Lower lobe of right lung (tissue), 2 donors: Measurements from ENCODE around the gene FUT9. TPM values are rescaled to one million over a fixed set of nuclear protein-coding genes. Genes with fewer than 3 reads are reported as not detected.

Experiments used
- ATAC-seq, 2 donors: fragments of 200-7000 bp; cut with Tn5 transposase; one replicate each; pipeline ENCODE4 v1.9.1; 2020 to 2022; ENCODE audit warnings: mild to moderate bottlenecking in 2 of 2, moderate library complexity in 2 of 2
- DNase-seq: peaks from one replicate; pipeline ENCODE4 v3.0.0-alpha.2; 2020
- H3K27ac ChIP-seq: fragments of 200-600 bp; one replicate; pipeline ENCODE4 v1.8.0; 2022
- H3K27me3 ChIP-seq: fragments of 200-600 bp; one replicate; pipeline ENCODE4 v1.8.0; 2022; ENCODE audit warnings: low read depth
- H3K36me3 ChIP-seq: fragments of 200-600 bp; one replicate; pipeline ENCODE4 v1.8.0; 2022; ENCODE audit warnings: mild to moderate bottlenecking
- H3K4me1 ChIP-seq: fragments of 200-600 bp; one replicate; pipeline ENCODE4 v1.8.0; 2022
- H3K4me3 ChIP-seq: fragments of 200-600 bp; one replicate; pipeline ENCODE4 v1.8.0; 2022; ENCODE audit warnings: mild to moderate bottlenecking
- H3K9me3 ChIP-seq: fragments of 200-600 bp; one replicate; pipeline ENCODE4 v1.8.0; 2022
- intact Hi-C: fragments of 100-400 bp; cut with DNase I; formaldehyde crosslinking; loops from one replicate; pipeline ENCODE4 v1.11.0; 2022
- total RNA-seq: library from RNA; stranded (reverse); fragmentation: NEBNext Ultra II Directional; extraction: Animal tissue kit (Norgen Biotek cat#: 25700); gene quantifications from one replicate; pipeline ENCODE4 v1.2.1, GENCODE V29; 2021
- TF ChIP-seq, protein P1 (sequence below): fragments of 200-600 bp; IDR thresholded peaks from one replicate; pipeline ENCODE4 v1.8.0; 2022; ENCODE audit warnings: antibody characterized with exemption, mild to moderate bottlenecking
- donor health status: DM: no; HTN: yes; CAD: no; lungs with severe emphysema.

The FUT9 gene
- total RNA-seq, 1 donor from 2014 or later: not detected

DNA sequence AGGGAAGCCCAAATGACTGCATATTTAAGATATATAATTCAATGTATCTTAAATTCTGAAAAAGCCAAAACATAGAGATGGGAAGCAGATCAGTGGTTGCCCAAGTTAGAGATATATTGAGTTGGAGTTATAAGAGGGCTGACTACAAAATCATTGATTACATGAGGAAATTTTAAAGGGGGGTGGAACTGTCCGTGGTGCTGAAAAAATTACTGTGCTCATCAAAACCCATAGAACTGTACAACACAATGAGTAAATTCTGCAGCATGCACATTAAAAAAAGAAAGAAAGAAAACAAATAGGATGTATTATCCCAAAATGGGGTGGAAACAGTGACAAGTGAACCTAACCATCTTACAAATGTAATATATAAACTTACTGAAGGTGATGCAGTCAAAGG lies 100.9 kb downstream of the FUT9 start:
- H3K27me3 ChIP-seq: no peaks in the 10 kb centered on the region
- TF ChIP-seq, protein P1, sequence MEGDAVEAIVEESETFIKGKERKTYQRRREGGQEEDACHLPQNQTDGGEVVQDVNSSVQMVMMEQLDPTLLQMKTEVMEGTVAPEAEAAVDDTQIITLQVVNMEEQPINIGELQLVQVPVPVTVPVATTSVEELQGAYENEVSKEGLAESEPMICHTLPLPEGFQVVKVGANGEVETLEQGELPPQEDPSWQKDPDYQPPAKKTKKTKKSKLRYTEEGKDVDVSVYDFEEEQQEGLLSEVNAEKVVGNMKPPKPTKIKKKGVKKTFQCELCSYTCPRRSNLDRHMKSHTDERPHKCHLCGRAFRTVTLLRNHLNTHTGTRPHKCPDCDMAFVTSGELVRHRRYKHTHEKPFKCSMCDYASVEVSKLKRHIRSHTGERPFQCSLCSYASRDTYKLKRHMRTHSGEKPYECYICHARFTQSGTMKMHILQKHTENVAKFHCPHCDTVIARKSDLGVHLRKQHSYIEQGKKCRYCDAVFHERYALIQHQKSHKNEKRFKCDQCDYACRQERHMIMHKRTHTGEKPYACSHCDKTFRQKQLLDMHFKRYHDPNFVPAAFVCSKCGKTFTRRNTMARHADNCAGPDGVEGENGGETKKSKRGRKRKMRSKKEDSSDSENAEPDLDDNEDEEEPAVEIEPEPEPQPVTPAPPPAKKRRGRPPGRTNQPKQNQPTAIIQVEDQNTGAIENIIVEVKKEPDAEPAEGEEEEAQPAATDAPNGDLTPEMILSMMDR: no peak
- no peak overlapping the region for H3K27ac ChIP-seq
- no peak overlapping the region for H3K4me3 ChIP-seq
- H3K4me1 ChIP-seq: no peaks in the 10 kb centered on the region
- intact Hi-C loops: no loop called here
- H3K9me3 ChIP-seq: no peaks in the 10 kb centered on the region
- ATAC-seq: no peak
- H3K36me3 ChIP-seq: no peaks in the 10 kb centered on the region
- DNase-seq: no peak

DNA sequence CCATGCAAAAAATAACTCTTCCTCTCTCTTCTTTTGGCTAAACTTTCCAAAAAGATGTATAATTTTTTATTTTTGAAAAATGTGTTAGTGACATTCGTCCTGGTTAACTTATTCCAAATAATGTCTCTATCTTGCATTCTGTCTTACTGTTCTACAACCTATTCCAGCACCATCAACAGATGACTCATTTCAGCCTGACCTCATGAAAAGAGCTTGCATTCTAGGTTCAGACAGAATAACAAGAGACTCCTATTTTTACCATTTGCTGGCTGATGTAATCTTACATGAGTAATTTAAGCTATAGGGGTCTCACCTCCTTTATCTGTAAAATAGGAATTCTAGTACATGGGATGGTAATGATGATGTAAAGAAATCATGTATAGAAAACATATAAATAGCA lies 109.0 kb downstream of the FUT9 start:
- no peak for DNase-seq
- H3K9me3 ChIP-seq: no peaks in the 10 kb centered on the region
- no peaks in the 10 kb centered on the region for H3K4me1 ChIP-seq
- no peaks in the 10 kb centered on the region for H3K27me3 ChIP-seq
- H3K4me3 ChIP-seq: no peak overlapping the region
- TF ChIP-seq, protein P1: no peak
- intact Hi-C loops: no loop called here
- no peaks in the 10 kb centered on the region for H3K36me3 ChIP-seq
- no peak for ATAC-seq
- H3K27ac ChIP-seq: no peak overlapping the region

DNA sequence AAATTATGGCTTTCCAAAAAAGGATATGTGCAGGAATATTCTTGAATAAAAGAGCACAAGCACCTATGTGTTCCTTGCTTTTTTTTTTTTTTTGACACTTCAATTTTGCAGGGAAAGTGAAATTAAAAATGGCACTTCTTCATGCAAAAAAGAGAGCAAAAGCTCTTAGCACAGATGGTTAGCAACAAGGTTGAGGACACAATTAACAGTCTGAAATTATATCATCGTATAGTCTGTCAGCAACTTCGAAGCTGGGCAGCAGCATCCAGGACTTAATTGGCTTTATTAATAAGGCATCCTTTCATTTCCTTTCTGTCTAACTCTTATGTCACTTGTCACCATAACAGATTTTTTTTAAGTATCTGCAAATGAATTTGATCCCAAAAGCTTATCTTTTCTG lies 122.6 kb downstream of the FUT9 start:
- TF ChIP-seq, protein P1: no peak
- ATAC-seq: no peak
- intact Hi-C loops: no loop called here
- Histone ChIP-seq H3K27me3 (no peaks in the 10 kb centered on the region), H3K4me3 (no peak overlapping the region), H3K9me3 (no peaks in the 10 kb centered on the region), H3K4me1 (no peaks in the 10 kb centered on the region), H3K27ac (no peak overlapping the region), H3K36me3 (no peaks in the 10 kb centered on the region)
- DNase-seq: no peak

DNA sequence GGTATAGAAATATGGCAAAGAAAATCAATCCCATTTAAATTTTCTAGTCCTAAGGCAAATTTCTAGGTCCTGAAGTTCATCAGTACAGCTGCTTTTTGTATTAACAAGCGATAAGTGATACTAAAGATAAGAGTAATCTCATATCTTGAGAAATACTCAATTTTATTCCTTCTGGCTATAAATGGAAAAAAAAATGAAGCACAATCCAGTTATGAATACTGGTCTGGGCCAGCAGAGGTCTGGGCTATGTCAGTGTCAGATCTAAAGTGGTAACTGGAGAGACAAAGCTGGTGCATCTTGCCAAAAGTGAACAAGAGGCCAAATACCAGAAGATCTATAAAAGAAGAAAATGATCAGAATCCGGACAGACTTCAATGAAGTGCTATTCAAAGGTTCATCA lies 126.4 kb downstream of the FUT9 start:
- Histone ChIP-seq H3K27me3 (no peaks in the 10 kb centered on the region), H3K4me1 (no peaks in the 10 kb centered on the region), H3K4me3 (no peak overlapping the region), H3K9me3 (no peaks in the 10 kb centered on the region), H3K36me3 (no peaks in the 10 kb centered on the region), H3K27ac (no peak overlapping the region)
- no peak for ATAC-seq
- DNase-seq: no peak
- intact Hi-C loops: no loop called here
- TF ChIP-seq, protein P1: no peak

DNA sequence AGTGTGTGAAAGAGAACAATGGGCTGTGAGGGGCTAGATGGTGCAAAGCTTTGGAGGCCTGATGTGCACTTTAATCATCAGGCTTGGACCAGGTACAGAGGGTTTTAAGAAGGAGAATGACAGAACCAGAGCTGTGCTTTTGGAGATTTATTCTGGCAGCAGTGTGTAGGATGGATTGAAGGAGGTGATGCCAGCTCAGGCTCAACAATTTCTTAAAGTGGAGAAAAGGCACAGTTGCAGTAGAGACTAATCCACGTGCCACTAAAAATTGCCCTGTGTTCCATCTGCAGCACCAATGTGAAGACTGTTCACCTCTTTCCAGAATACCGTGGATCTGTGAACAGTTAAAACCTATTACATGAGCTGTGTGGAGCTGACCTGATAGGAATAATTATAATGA lies 134.7 kb downstream of the FUT9 start:
- H3K27ac ChIP-seq: no peak overlapping the region
- intact Hi-C loops: no loop called here
- H3K4me1 ChIP-seq: no peaks in the 10 kb centered on the region
- no peak overlapping the region for H3K4me3 ChIP-seq
- DNase-seq (no peak), ATAC-seq (no peak)
- H3K9me3 ChIP-seq: no peaks in the 10 kb centered on the region
- H3K27me3 ChIP-seq: no peaks in the 10 kb centered on the region
- TF ChIP-seq, protein P1: no peak
- H3K36me3 ChIP-seq: no peaks in the 10 kb centered on the region

DNA sequence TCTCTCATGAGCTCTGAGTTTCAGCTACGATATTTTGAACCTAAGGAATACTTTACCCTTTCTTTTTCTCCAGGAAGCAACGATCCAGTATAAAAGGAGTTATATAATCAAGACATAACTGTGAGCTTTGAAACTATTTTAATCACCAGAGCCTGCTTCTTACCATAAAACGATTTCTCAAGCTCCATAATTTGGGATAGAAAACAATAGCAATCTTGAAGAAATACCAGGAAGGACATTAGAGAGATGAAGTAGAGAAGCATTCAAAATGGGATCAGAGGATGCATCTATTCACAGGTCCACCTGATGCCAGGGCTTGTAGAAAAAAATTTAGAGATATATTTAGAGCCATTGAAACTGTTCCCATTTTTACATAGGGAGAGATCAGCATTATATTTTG lies 135.9 kb downstream of the FUT9 start:
- Histone ChIP-seq H3K9me3 (no peaks in the 10 kb centered on the region), H3K27me3 (no peaks in the 10 kb centered on the region), H3K4me3 (no peak overlapping the region), H3K27ac (no peak overlapping the region), H3K4me1 (no peaks in the 10 kb centered on the region), H3K36me3 (no peaks in the 10 kb centered on the region)
- TF ChIP-seq, protein P1: no peak
- DNase-seq (no peak), ATAC-seq (no peak)
- intact Hi-C loops: no loop called here
